IMR-90 (cell line): Measurements from ENCODE around the gene TTC28. TPM values are rescaled to one million over a fixed set of nuclear protein-coding genes. Genes with fewer than 3 reads are reported as not detected.
"Not testable (repeated sequence)": the region's sequence is repeated elsewhere in the genome, so short reads cannot be mapped to it uniquely, and the experiment has no call there.

Experiments used
- ATAC-seq: fragments of 200-7000 bp; cut with Tn5 transposase; 2 replicates; pipeline ENCODE4 v1.9.1; 2020; ENCODE audit warnings: low read depth, mild to moderate bottlenecking, moderate library complexity
- BruUV-seq: library from RNA; stranded (reverse); fragments of 400-500 nt; replicated peaks from 2 replicates; lab custom pipeline; 2021; lab: Mats Ljungman, UMichigan
- CTCF ChIA-PET: fragments of 300-600 bp; formaldehyde crosslinking; extraction: SDS; loops from one replicate; lab custom pipeline; 2021; ENCODE audit warnings: antibody characterized with exemption; lab: Yijun Ruan, JAX
- POLR2A ChIA-PET: fragments of 300-600 bp; sonication (Branson Sonifier 250); formaldehyde crosslinking; loops from one replicate; lab custom pipeline; 2022; ENCODE audit warnings: antibody characterized with exemption; ENCODE audit not compliant: unreplicated experiment; lab: Charles Lee
- DNase-seq: peaks from one replicate; pipeline ENCODE4 v3.0.0; 2013
- H2AFZ ChIP-seq: replicated peaks from 2 replicates; pipeline ENCODE3; 2013; ENCODE audit warnings: low read length, mild to moderate bottlenecking; ENCODE audit not compliant: poor library complexity
- H2AK5ac ChIP-seq: 2 replicates; pipeline ENCODE4 v1.6.1; 2013; ENCODE audit warnings: low read depth, low read length, inconsistent platforms
- H2AK9ac ChIP-seq: replicated peaks from 2 replicates; pipeline ENCODE3; 2013; ENCODE audit warnings: mild to moderate bottlenecking, low read depth, low read length, moderate library complexity; ENCODE audit not compliant: poor library complexity
- H2BK120ac ChIP-seq: 2 replicates; pipeline ENCODE4 v1.6.1; 2013; ENCODE audit warnings: low read depth, low read length, inconsistent platforms
- H2BK15ac ChIP-seq: 3 replicates; pipeline ENCODE4 v1.6.1; 2013; ENCODE audit warnings: low read depth, low read length, inconsistent platforms
- H2BK20ac ChIP-seq: 2 replicates; pipeline ENCODE4 v1.6.1; 2013; ENCODE audit warnings: low read depth, mild to moderate bottlenecking, inconsistent platforms, low read length, moderate library complexity
- H2BK5ac ChIP-seq: 2 replicates; pipeline ENCODE4 v1.6.1; 2013; ENCODE audit warnings: mild to moderate bottlenecking, low read depth, low read length, inconsistent platforms; ENCODE audit not compliant: poor library complexity, severe bottlenecking
- H3K14ac ChIP-seq: replicated peaks from 2 replicates; pipeline ENCODE4 v1.6.1; 2013; ENCODE audit warnings: low read depth, low read length, inconsistent platforms
- H3K18ac ChIP-seq: 2 replicates; pipeline ENCODE4 v1.6.1; 2013; ENCODE audit warnings: low read depth, low read length, control low read depth
- H3K23ac ChIP-seq: 2 replicates; pipeline ENCODE4 v1.6.1; 2013; ENCODE audit warnings: low read depth, low read length, inconsistent platforms
- H3K27ac ChIP-seq: 2 replicates; pipeline ENCODE4 v1.5.1; 2013; ENCODE audit warnings: mild to moderate bottlenecking, control low read depth, low read length; ENCODE audit not compliant: insufficient read depth
- H3K27me3 ChIP-seq: 2 replicates; pipeline ENCODE4 v1.6.1; 2013; ENCODE audit warnings: low read length; ENCODE audit not compliant: control insufficient read depth, insufficient read depth
- H3K36me3 ChIP-seq: 2 replicates; pipeline ENCODE4 v1.6.1; 2013; ENCODE audit warnings: low read length, mixed read lengths; ENCODE audit not compliant: control insufficient read depth, insufficient read depth
- H3K4ac ChIP-seq: 2 replicates; pipeline ENCODE4 v1.6.1; 2013; ENCODE audit warnings: low read depth, low read length, inconsistent platforms
- H3K4me1 ChIP-seq: 2 replicates; pipeline ENCODE4 v1.6.1; 2013; ENCODE audit warnings: low read length, mixed read lengths; ENCODE audit not compliant: control insufficient read depth, insufficient read depth
- H3K4me2 ChIP-seq: 2 replicates; pipeline ENCODE4 v1.6.1; 2013; ENCODE audit warnings: low read depth, mild to moderate bottlenecking, control low read depth, low read length, moderate library complexity
- H3K4me3 ChIP-seq: 2 replicates; pipeline ENCODE4 v1.5.1; 2013; ENCODE audit warnings: low read depth, mild to moderate bottlenecking, control low read depth, low read length, moderate library complexity; ENCODE audit not compliant: insufficient read depth
- H3K56ac ChIP-seq: 2 replicates; pipeline ENCODE4 v1.6.1; 2013; ENCODE audit warnings: low read length, inconsistent platforms; ENCODE audit not compliant: insufficient read depth; ENCODE audit errors: extremely low read depth
- H3K79me1 ChIP-seq, 2 experiments: 2 replicates each; pipeline ENCODE4 v1.6.1; 2013; ENCODE audit warnings: low read length in 2 of 2, inconsistent platforms in 1 of 2, low read depth in 1 of 2
- H3K9ac ChIP-seq: 2 replicates; pipeline ENCODE4 v1.6.1; 2013; ENCODE audit warnings: low read depth, low read length, control low read depth
- H3K9me1 ChIP-seq: 2 replicates; pipeline ENCODE4 v1.6.1; 2013; ENCODE audit warnings: low read length, inconsistent platforms; ENCODE audit not compliant: insufficient read depth
- H3K9me3 ChIP-seq: 2 replicates; pipeline ENCODE4 v1.6.1; 2013; ENCODE audit warnings: low read length; ENCODE audit not compliant: control insufficient read depth, insufficient read depth
- H4K20me1 ChIP-seq: 2 replicates; pipeline ENCODE4 v1.6.1; 2013; ENCODE audit warnings: low read length, inconsistent platforms; ENCODE audit not compliant: insufficient read depth
- H4K5ac ChIP-seq: 2 replicates; pipeline ENCODE4 v1.6.1; 2013; ENCODE audit warnings: mild to moderate bottlenecking, low read depth, low read length, control low read depth
- H4K8ac ChIP-seq, 2 experiments: 2 replicates each; pipeline ENCODE4 v1.6.1; 2013; ENCODE audit warnings: low read depth in 2 of 2, low read length in 2 of 2, control low read depth in 1 of 2, inconsistent platforms in 1 of 2
- H4K91ac ChIP-seq: 2 replicates; pipeline ENCODE4 v1.6.1; 2013; ENCODE audit warnings: low read depth, low read length, inconsistent platforms; ENCODE audit not compliant: insufficient read depth
- WGBS, 2 experiments: methylation state at CpG; one replicate each; pipeline versions ENCODE4 v1.1.5 to v1.1.7; 2013; ENCODE audit warnings: missing lambda C conversion rate in 2 of 2; ENCODE audit not compliant: insufficient read length in 1 of 2; ENCODE audit errors: extremely low coverage in 2 of 2; 5-methylcytosine and 5-hydroxymethylcytosine counted together
- dilution Hi-C: fragments of 300-500 bp; cut with HindIII; formaldehyde crosslinking; loops from one replicate; pipeline ENCODE4 v1.14.3; 2018; ENCODE audit warnings: low sequenced_read_pairs; ENCODE audit not compliant: unreplicated experiment
- in situ Hi-C: fragments of 300-500 bp; cut with MboI; formaldehyde crosslinking; loops from 3 replicates; pipeline ENCODE4 v1.14.3; 2019; ENCODE audit warnings: low sequenced_read_pairs, inconsistent platforms, mixed read lengths
- intact Hi-C: fragments of 100-400 bp; cut with micrococcal nuclease; formaldehyde crosslinking; loops from 2 replicates; pipeline ENCODE4 v1.10.0; 2022
- polyA plus RNA-seq, 3 experiments: library from polyadenylated mRNA; depleted of rRNA; stranded (reverse); fragments of >200 nt; gene quantifications; 2 replicates each; pipeline ENCODE4 v1.2.3, GENCODE V29; 2012; ENCODE audit warnings: low replicate concordance in 1 of 3
- total RNA-seq: library from RNA; depleted of rRNA; stranded (reverse); fragments of >200 nt; gene quantifications from 2 replicates; pipeline ENCODE4 v1.2.3, GENCODE V29; 2012

TTC28 gene
- total and polyA plus RNA-seq, 2 of the 4 experiments (the other 2 are of a cell fraction): 5.6 to 13.3 TPM

DNA sequence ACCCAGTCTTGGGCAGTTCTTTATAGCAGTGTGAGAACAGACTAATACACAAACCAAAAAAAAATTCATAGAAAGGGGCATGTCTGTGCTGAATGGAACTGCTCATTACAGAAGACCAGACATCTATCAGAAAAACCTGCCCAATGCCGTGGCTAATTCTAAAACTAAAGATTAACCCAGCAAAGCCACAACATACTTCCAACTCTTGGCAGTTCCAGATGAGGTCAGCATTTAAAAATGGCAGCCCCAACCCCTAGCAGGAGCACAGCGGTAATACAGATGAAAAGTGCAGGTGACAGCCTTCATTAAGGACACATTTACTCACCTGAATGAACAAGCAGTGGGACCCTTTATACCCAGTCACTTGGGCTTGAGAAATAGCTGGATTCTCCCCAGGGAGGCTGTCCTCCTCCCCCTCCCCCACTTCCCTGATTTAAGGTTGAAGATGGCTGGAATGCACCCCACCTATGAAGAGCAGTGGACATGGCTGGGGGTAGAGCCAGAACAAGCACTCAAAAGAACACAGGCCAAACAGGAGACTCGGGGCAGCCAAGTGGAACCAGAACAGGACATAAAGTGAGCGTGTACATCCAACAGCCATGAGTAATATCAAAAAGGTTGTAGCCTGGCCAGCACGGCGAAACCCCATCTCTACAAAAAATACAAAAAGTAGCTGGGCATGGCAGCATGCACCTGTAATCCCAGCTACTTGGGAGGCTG is 13.6 kb upstream of the TTC28 start:
- H3K4ac ChIP-seq, H4K8ac ChIP-seq, H3K4me1 ChIP-seq, H3K18ac ChIP-seq, H4K20me1 ChIP-seq, H3K27ac ChIP-seq, H4K91ac ChIP-seq, H2BK20ac ChIP-seq, H3K79me1 ChIP-seq, H4K5ac ChIP-seq, H3K9me3 ChIP-seq, H3K36me3 ChIP-seq, H2BK15ac ChIP-seq, H2BK5ac ChIP-seq, intact Hi-C loops, H3K9ac ChIP-seq, H3K4me3 ChIP-seq, DNase-seq, H3K4me2 ChIP-seq, H2BK120ac ChIP-seq, H2AFZ ChIP-seq, in situ Hi-C loops, H3K9me1 ChIP-seq, H2AK9ac ChIP-seq, H3K27me3 ChIP-seq, BruUV-seq, ATAC-seq, H3K23ac ChIP-seq, H2AK5ac ChIP-seq, H3K14ac ChIP-seq, CTCF ChIA-PET, dilution Hi-C loops, H3K56ac ChIP-seq: not testable (repeated sequence)
- WGBS, 2 experiments: no CpG with 5 or more reads among the region's 6 CpGs
- POLR2A ChIA-PET: interaction anchor here (0.6 kb wide), 1 partner anchor 12 kb away, joined by 5 read pairs; no protein-coding TSS in a partner anchor

DNA sequence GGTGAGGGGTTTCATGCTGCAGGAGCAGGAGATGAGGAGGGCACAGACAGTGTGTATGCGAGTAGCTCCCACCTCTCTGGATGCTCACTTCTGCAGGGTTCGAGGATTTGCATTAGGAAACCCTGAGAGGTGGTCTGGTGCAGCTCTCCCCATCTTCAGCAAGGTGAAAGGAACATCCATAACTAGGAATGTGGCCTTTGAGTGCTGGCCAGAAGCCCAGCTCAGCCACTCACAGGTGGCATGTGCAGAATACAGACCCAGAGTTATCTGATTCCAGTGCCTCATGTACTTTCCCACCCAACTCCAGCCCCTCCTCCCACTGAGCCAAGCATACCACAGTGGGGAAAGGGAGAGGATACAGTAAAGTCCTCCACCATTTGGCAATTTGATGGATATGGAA is 10.2 kb upstream of the TTC28 start:
- H3K27me3 ChIP-seq, H4K5ac ChIP-seq, H2BK5ac ChIP-seq, H2BK120ac ChIP-seq, in situ Hi-C loops, H2AFZ ChIP-seq, dilution Hi-C loops, H3K4ac ChIP-seq, H4K91ac ChIP-seq, H2BK15ac ChIP-seq, H3K14ac ChIP-seq, H3K9me1 ChIP-seq, BruUV-seq, H3K79me1 ChIP-seq, intact Hi-C loops, H3K18ac ChIP-seq, H3K4me1 ChIP-seq, H3K4me3 ChIP-seq, H2AK9ac ChIP-seq, H2BK20ac ChIP-seq, H3K9me3 ChIP-seq, POLR2A ChIA-PET, H3K23ac ChIP-seq, H3K9ac ChIP-seq, H3K4me2 ChIP-seq, DNase-seq, H3K36me3 ChIP-seq, H3K27ac ChIP-seq, ATAC-seq, H2AK5ac ChIP-seq, H3K56ac ChIP-seq, H4K20me1 ChIP-seq, H4K8ac ChIP-seq: not testable (repeated sequence)
- CTCF ChIA-PET: interaction anchor here (0.6 kb wide), 1 partner anchor 12 kb away, joined by 4 read pairs; no protein-coding TSS in a partner anchor
- no CpG with 5 or more reads among the region's 2 CpGs for WGBS, 2 experiments
